SK-N-SH treated with all-trans-retinoic acid at 6 μM for 48 hours (cell line): Measurements from ENCODE around the gene EMC10.

Experiments
- ARNTL ChIP-seq: fragments of 450-650 bp; formaldehyde crosslinking; IDR thresholded peaks from 2 replicates; pipeline ENCODE4 v1.5.0; 2020; ENCODE audit warnings: low read depth, mild to moderate bottlenecking, moderate library complexity, borderline replicate concordance
- BACH2 ChIP-seq: fragments of 250-450 bp; sonication (Bioruptor Pico); IDR thresholded peaks from 2 replicates; pipeline ENCODE4 v1.9.0; 2021; ENCODE audit warnings: mild to moderate bottlenecking, borderline replicate concordance
- ESRRG ChIP-seq: fragments of 250-450 bp; sonication (Bioruptor Pico); IDR thresholded peaks from 2 replicates; pipeline ENCODE4 v1.6.1; 2021; ENCODE audit warnings: mild to moderate bottlenecking
- GLIS3 ChIP-seq: fragments of 250-450 bp; sonication (Bioruptor Pico); IDR thresholded peaks from 2 replicates; pipeline ENCODE4 v1.5.0; 2020; ENCODE audit warnings: mild to moderate bottlenecking, moderate library complexity
- SNAI2 ChIP-seq: fragments of 250-450 bp; sonication (Bioruptor Pico); IDR thresholded peaks from 2 replicates; pipeline ENCODE4 v1.5.0; 2020; ENCODE audit warnings: mild to moderate bottlenecking, moderate library complexity
- TCF4 ChIP-seq: fragments of 250-450 bp; sonication (Bioruptor Pico); IDR thresholded peaks from 2 replicates; pipeline ENCODE4 v1.8.0; 2021; ENCODE audit warnings: mild to moderate bottlenecking, moderate library complexity, borderline replicate concordance
- ZC3H10 ChIP-seq: fragments of 250-450 bp; sonication (Bioruptor Pico); IDR thresholded peaks from 2 replicates; pipeline ENCODE4 v1.5.1; 2021; ENCODE audit warnings: mild to moderate bottlenecking, moderate library complexity
- ZFP3 ChIP-seq: fragments of 250-450 bp; sonication (Bioruptor Pico); IDR thresholded peaks from 2 replicates; pipeline ENCODE4 v1.5.0; 2020; ENCODE audit warnings: mild to moderate bottlenecking, moderate library complexity

DNA sequence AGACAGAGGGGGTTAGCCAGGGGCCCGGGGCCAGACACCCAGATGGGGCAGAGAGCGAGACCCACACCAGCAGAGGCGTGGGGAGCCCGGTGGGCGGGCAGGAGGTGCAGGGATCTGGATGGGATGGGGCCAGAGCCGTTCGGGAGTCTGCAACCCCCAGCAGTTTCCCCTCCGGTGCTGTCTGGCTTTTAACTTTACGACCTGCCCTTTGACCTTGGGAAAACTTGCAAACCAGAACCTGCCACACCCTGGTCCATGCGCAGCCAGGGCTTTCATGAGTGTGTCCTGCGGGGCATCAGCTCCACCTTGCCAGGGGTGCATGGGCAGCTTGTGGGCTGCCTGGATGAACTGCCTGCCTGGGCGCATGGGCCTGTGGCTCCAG, 24.9 kb downstream of the EMC10 start:
- TF ChIP-seq BACH2 (CRISPR knock-in tag) (no peak), ARNTL (CRISPR knock-in tag) (no peak), ZFP3 (CRISPR knock-in tag) (no peak), ZC3H10 (CRISPR knock-in tag) (no peak), TCF4 (CRISPR knock-in tag) (no peak), GLIS3 (CRISPR knock-in tag) (no peak), ESRRG (CRISPR knock-in tag) (no peak), SNAI2 (CRISPR knock-in tag) (no peak)
